ENCODE data around the gene ZNF750. TPM values are rescaled to one million over a fixed set of nuclear protein-coding genes. Genes with fewer than 3 reads are reported as not detected.

Gene ZNF750
- total and polyA plus RNA-seq, 10 donors, result 0.05 to 0.16 (median 0.13) TPM; not detected in 5

GRCh38 chr17:82812058-82812457, 27.8 kb downstream of the ZNF750 start:
- no peak for DNase-seq
- no peak overlapping the region for H3K4me3 ChIP-seq
- TF ChIP-seq, protein P1, sequence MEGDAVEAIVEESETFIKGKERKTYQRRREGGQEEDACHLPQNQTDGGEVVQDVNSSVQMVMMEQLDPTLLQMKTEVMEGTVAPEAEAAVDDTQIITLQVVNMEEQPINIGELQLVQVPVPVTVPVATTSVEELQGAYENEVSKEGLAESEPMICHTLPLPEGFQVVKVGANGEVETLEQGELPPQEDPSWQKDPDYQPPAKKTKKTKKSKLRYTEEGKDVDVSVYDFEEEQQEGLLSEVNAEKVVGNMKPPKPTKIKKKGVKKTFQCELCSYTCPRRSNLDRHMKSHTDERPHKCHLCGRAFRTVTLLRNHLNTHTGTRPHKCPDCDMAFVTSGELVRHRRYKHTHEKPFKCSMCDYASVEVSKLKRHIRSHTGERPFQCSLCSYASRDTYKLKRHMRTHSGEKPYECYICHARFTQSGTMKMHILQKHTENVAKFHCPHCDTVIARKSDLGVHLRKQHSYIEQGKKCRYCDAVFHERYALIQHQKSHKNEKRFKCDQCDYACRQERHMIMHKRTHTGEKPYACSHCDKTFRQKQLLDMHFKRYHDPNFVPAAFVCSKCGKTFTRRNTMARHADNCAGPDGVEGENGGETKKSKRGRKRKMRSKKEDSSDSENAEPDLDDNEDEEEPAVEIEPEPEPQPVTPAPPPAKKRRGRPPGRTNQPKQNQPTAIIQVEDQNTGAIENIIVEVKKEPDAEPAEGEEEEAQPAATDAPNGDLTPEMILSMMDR (IDR thresholded peaks at IDR 0.05 in 8 of 11, conservative IDR thresholded peaks at IDR 0.05 in 3 of 11), result no peak
- no peak for TF ChIP-seq POLR2A (IDR thresholded peaks at IDR 0.05)
- TF ChIP-seq POLR2AphosphoS5 (IDR thresholded peaks at IDR 0.05), result no peak
- 90 to 95% (median 91%) methylated on average over 12 to 15 of the region's 15 CpGs for WGBS, 5 donors
- H3K4me1 ChIP-seq, result peaks cover 0 to 22% (median 6%) of the 10 kb centered on the region in 6 donors
- intact Hi-C loops (cut with DNase I; ENCODE audit: low total_unique reads), result no loop called here
- H3K27ac ChIP-seq, result no peak overlapping the region
- H3K36me3 ChIP-seq, result peaks cover 0 to 87% (median 32%) of the 10 kb centered on the region in 6 donors
- H3K9me3 ChIP-seq, result no peaks in the 10 kb centered on the region
- no peaks in the 10 kb centered on the region for H3K27me3 ChIP-seq (replicated peaks in 1 of 7)

- peaks cover 0 to 31% (median 13%) of the 10 kb centered on the region in 6 donors for H3K4me1 ChIP-seq
- no peak overlapping the region for H3K27ac ChIP-seq
- 83 to 98% (median 91%) methylated on average over 13 to 22 of the region's 22 CpGs for WGBS, 5 donors
- no peak overlapping the region for H3K4me3 ChIP-seq
- no peaks in the 10 kb centered on the region for H3K9me3 ChIP-seq
- H3K36me3 ChIP-seq, result peaks cover 0 to 88% (median 35%) of the 10 kb centered on the region in 6 donors
- DNase-seq, result no peak
- no peaks in the 10 kb centered on the region for H3K27me3 ChIP-seq (replicated peaks in 1 of 7)
- intact Hi-C loops (cut with DNase I; ENCODE audit: low total_unique reads), result no loop called here
- TF ChIP-seq POLR2A (IDR thresholded peaks at IDR 0.05) (no peak), POLR2AphosphoS5 (IDR thresholded peaks at IDR 0.05) (no peak)
- TF ChIP-seq, protein P1 (IDR thresholded peaks at IDR 0.05 in 8 of 11, conservative IDR thresholded peaks at IDR 0.05 in 3 of 11), result no peak
Observed at GRCh38 chr17:82810644-82811430, 29.0 kb downstream of the ZNF750 start.

GRCh38 chr17:82808921-82809905, 30.6 kb downstream of the ZNF750 start:
- intact Hi-C loops (cut with DNase I; ENCODE audit: low total_unique reads), result no loop called here
- no peaks in the 10 kb centered on the region for H3K9me3 ChIP-seq
- DNase-seq, result no peak
- H3K4me3 ChIP-seq, result no peak overlapping the region
- H3K4me1 ChIP-seq, result peaks cover 0 to 34% (median 14%) of the 10 kb centered on the region in 6 donors
- H3K27me3 ChIP-seq (replicated peaks in 1 of 7), result no peaks in the 10 kb centered on the region
- H3K27ac ChIP-seq, result no peak overlapping the region
- peaks cover 0 to 78% (median 29%) of the 10 kb centered on the region in 6 donors for H3K36me3 ChIP-seq
- TF ChIP-seq POLR2AphosphoS5 (IDR thresholded peaks at IDR 0.05), result no peak
- TF ChIP-seq, protein P1 (IDR thresholded peaks at IDR 0.05 in 8 of 11, conservative IDR thresholded peaks at IDR 0.05 in 3 of 11), result no peak
- WGBS, 5 donors, result 91 to 94% (median 93%) methylated on average over 26 to 35 of the region's 35 CpGs

Measured in spleen (tissue), 11 donors.